HuH-7 (cell line): ENCODE measurements around the gene RPL4.
"Not testable (repeated sequence)": the region's sequence is repeated elsewhere in the genome, so short reads cannot be mapped to it uniquely, and the experiment has no call there.

ENCODE experiments used
- DNase-seq: peaks from one replicate; pipeline ENCODE4 v3.0.0; 2011; ENCODE audit warnings: low spot score

RPL4 gene

GRCh38 chr15:66504563-66505429 lies at the start of gene RPL4, which contains the start of gene ZWILCH:
Gene RPL4, minus strand, starts transcription at chr15:66504855. Its CDS starts 65 bp downstream, at chr15:66504790.
Gene ZWILCH, plus strand, starts transcription at chr15:66505326. Its CDS starts 13 bp downstream, at chr15:66505339.
- DNase-seq, result peak; percentile 86

GRCh38 chr15:66545255-66545654 lies 40.6 kb upstream of the RPL4 start:
- no peak for DNase-seq

- DNase-seq, result no peak
Observed at GRCh38 chr15:66542896-66543295, 38.2 kb upstream of the RPL4 start.

- no peak for DNase-seq
Observed at GRCh38 chr15:66535056-66535455, 30.4 kb upstream of the RPL4 start.

GRCh38 chr15:66524838-66525237 lies 20.2 kb upstream of the RPL4 start:
- no peak for DNase-seq

- DNase-seq, result no peak
Observed at GRCh38 chr15:66523926-66524325, 19.3 kb upstream of the RPL4 start.

- DNase-seq, result no peak
Observed at GRCh38 chr15:66515901-66516322, 11.3 kb upstream of the RPL4 start.

GRCh38 chr15:66514586-66514985 lies 9.9 kb upstream of the RPL4 start:
- DNase-seq, result no peak

GRCh38 chr15:66508293-66508883 lies 3.7 kb upstream of the RPL4 start:
- DNase-seq, result no peak

- no peak for DNase-seq
Observed at GRCh38 chr15:66505818-66506217, 1.2 kb upstream of the RPL4 start.

GRCh38 chr15:66505430-66505811 lies 766 bp upstream of the RPL4 start:
- DNase-seq, result peak; percentile 23

- DNase-seq, result no peak
Observed at GRCh38 chr15:66503780-66504562, 684 bp downstream of the RPL4 start.

GRCh38 chr15:66503041-66503648 lies 1.5 kb downstream of the RPL4 start:
- not testable (repeated sequence) for DNase-seq

GRCh38 chr15:66502491-66502890 lies 2.2 kb downstream of the RPL4 start:
- no peak for DNase-seq

- not testable (repeated sequence) for DNase-seq
Observed at GRCh38 chr15:66500346-66500745, 4.3 kb downstream of the RPL4 start.

GRCh38 chr15:66498501-66499386 lies 5.9 kb downstream of the RPL4 start:
- DNase-seq, result peak; percentile 26

GRCh38 chr15:66497502-66498455 lies 6.9 kb downstream of the RPL4 start, which contains the start of gene SNAPC5:
Gene SNAPC5, minus strand, starts transcription at chr15:66497762. Its CDS starts 31 bp downstream, at chr15:66497731.
- peak; percentile 91 for DNase-seq

- no peak for DNase-seq
Observed at GRCh38 chr15:66496951-66497501, 7.6 kb downstream of the RPL4 start.

- no peak for DNase-seq
Observed at GRCh38 chr15:66494262-66494661, 10.4 kb downstream of the RPL4 start.
